ENCODE measurements around the gene ZC3H7A. TPM values are rescaled to one million over a fixed set of nuclear protein-coding genes. Genes with fewer than 3 reads are reported as not detected.

Gene ZC3H7A
- total and polyA plus RNA-seq, 2 of the 8 experiments (the other 6 are each of a cell fraction or from before 2014, with no cell fraction given) = 32.0 to 55.9 TPM

DNA sequence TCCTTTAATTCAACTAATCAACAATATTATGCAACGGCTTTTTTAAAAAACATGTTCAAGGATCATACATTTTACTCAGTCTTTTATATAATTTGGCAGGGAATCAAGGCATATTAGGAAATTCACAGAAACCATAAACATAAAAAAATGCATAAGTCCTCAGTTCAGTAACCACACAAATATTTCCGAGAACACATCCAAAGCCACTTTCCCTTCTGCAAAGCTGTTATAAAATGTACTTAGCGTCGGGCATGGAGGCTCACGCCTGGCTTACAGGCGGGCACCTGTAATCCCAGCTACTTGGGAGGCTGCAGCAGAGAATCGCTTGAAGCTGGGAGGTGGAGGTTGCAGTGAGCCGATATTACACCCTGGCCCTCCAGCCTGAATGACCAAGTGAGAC is 9.7 kb upstream of the ZC3H7A start (continued):
- TF ChIP-seq, protein P1, sequence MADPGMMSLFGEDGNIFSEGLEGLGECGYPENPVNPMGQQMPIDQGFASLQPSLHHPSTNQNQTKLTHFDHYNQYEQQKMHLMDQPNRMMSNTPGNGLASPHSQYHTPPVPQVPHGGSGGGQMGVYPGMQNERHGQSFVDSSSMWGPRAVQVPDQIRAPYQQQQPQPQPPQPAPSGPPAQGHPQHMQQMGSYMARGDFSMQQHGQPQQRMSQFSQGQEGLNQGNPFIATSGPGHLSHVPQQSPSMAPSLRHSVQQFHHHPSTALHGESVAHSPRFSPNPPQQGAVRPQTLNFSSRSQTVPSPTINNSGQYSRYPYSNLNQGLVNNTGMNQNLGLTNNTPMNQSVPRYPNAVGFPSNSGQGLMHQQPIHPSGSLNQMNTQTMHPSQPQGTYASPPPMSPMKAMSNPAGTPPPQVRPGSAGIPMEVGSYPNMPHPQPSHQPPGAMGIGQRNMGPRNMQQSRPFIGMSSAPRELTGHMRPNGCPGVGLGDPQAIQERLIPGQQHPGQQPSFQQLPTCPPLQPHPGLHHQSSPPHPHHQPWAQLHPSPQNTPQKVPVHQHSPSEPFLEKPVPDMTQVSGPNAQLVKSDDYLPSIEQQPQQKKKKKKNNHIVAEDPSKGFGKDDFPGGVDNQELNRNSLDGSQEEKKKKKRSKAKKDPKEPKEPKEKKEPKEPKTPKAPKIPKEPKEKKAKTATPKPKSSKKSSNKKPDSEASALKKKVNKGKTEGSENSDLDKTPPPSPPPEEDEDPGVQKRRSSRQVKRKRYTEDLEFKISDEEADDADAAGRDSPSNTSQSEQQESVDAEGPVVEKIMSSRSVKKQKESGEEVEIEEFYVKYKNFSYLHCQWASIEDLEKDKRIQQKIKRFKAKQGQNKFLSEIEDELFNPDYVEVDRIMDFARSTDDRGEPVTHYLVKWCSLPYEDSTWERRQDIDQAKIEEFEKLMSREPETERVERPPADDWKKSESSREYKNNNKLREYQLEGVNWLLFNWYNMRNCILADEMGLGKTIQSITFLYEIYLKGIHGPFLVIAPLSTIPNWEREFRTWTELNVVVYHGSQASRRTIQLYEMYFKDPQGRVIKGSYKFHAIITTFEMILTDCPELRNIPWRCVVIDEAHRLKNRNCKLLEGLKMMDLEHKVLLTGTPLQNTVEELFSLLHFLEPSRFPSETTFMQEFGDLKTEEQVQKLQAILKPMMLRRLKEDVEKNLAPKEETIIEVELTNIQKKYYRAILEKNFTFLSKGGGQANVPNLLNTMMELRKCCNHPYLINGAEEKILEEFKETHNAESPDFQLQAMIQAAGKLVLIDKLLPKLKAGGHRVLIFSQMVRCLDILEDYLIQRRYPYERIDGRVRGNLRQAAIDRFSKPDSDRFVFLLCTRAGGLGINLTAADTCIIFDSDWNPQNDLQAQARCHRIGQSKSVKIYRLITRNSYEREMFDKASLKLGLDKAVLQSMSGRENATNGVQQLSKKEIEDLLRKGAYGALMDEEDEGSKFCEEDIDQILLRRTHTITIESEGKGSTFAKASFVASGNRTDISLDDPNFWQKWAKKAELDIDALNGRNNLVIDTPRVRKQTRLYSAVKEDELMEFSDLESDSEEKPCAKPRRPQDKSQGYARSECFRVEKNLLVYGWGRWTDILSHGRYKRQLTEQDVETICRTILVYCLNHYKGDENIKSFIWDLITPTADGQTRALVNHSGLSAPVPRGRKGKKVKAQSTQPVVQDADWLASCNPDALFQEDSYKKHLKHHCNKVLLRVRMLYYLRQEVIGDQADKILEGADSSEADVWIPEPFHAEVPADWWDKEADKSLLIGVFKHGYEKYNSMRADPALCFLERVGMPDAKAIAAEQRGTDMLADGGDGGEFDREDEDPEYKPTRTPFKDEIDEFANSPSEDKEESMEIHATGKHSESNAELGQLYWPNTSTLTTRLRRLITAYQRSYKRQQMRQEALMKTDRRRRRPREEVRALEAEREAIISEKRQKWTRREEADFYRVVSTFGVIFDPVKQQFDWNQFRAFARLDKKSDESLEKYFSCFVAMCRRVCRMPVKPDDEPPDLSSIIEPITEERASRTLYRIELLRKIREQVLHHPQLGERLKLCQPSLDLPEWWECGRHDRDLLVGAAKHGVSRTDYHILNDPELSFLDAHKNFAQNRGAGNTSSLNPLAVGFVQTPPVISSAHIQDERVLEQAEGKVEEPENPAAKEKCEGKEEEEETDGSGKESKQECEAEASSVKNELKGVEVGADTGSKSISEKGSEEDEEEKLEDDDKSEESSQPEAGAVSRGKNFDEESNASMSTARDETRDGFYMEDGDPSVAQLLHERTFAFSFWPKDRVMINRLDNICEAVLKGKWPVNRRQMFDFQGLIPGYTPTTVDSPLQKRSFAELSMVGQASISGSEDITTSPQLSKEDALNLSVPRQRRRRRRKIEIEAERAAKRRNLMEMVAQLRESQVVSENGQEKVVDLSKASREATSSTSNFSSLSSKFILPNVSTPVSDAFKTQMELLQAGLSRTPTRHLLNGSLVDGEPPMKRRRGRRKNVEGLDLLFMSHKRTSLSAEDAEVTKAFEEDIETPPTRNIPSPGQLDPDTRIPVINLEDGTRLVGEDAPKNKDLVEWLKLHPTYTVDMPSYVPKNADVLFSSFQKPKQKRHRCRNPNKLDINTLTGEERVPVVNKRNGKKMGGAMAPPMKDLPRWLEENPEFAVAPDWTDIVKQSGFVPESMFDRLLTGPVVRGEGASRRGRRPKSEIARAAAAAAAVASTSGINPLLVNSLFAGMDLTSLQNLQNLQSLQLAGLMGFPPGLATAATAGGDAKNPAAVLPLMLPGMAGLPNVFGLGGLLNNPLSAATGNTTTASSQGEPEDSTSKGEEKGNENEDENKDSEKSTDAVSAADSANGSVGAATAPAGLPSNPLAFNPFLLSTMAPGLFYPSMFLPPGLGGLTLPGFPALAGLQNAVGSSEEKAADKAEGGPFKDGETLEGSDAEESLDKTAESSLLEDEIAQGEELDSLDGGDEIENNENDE (IDR thresholded peaks at IDR 0.05; ENCODE audit: insufficient replicate concordance, low read length) = no peak
- no peak for TF ChIP-seq JUN (IDR thresholded peaks at IDR 0.05; ENCODE audit: low read depth, low read length)
- TF ChIP-seq POLR2A (IDR thresholded peaks at IDR 0.05; ENCODE audit: control extremely low read depth in 1 of 2, low read depth in 2 of 2, low read length in 2 of 2) = no peak
